Uterus (tissue), 4 donors: Measurements from ENCODE around the gene KCNJ18. TPM values are rescaled to one million over a fixed set of nuclear protein-coding genes. Genes with fewer than 3 reads are reported as not detected.
"Not testable (repeated sequence)": the region's sequence is repeated elsewhere in the genome, so short reads cannot be mapped to it uniquely, and the experiment has no call there.

Experiments used
- DNase-seq, 2 donors: peaks; one replicate each; pipeline ENCODE4 v3.0.0-alpha.2; 2019 to 2020
- H3K27ac ChIP-seq, 2 donors: fragments of 200-600 bp; sonication (generic); 1 replicate in 1 of 2; 2 replicates in 1 of 2; pipeline ENCODE4 v1.5.1; 2016 to 2018
- H3K27me3 ChIP-seq, 2 donors: fragments of 200-600 bp; sonication (generic); one replicate each; pipeline ENCODE4 v1.5.1; 2018 to 2019; ENCODE audit warnings: control low read depth in 1 of 2
- H3K36me3 ChIP-seq, 2 donors: fragments of 200-600 bp; sonication (generic); one replicate each; pipeline ENCODE4 v1.5.1; 2019; ENCODE audit warnings: control low read depth in 1 of 2
- H3K4me1 ChIP-seq, 2 donors: fragments of 200-600 bp; sonication (generic); one replicate each; pipeline ENCODE4 v1.5.1; 2018 to 2019; ENCODE audit warnings: control low read depth in 1 of 2
- H3K4me3 ChIP-seq, 2 donors: fragments of 200-600 bp; sonication (generic); 1 replicate in 1 of 2; 2 replicates in 1 of 2; pipeline ENCODE4 v1.5.1; 2018 to 2019; ENCODE audit warnings: mild to moderate bottlenecking in 1 of 2
- H3K9me3 ChIP-seq, 2 donors: fragments of 200-600 bp; sonication (generic); one replicate each; pipeline ENCODE4 v1.5.1; 2019; ENCODE audit warnings: control low read depth in 1 of 2
- POLR2A ChIP-seq, 2 donors: fragments of 450-650 bp; IDR thresholded peaks; one replicate each; pipeline ENCODE4 v1.6.1; 2016; ENCODE audit warnings: antibody characterized with exemption in 2 of 2, mild to moderate bottlenecking in 1 of 2, moderate library complexity in 1 of 2
- intact Hi-C: fragments of 100-400 bp; cut with DNase I; formaldehyde crosslinking; loops from one replicate; pipeline ENCODE4 v1.15.1; 2023; ENCODE audit warnings: low total_unique reads
- total RNA-seq, 4 donors: library from RNA; depleted of rRNA in 3 of 4; stranded (reverse); fragments of >200 nt in 3 of 4; gene quantifications; one replicate each; pipeline versions ENCODE4 v1.1.0 to v1.2.4, GENCODE V29; 2014 to 2023
- TF ChIP-seq, protein P1 (sequence below), 4 experiments: fragments of 200-600 bp in 2 of 4; fragments of 450-650 bp in 2 of 4; sonication (generic) in 2 of 4; IDR thresholded peaks; one replicate each; pipeline ENCODE4 v1.5.1; 2016 to 2019; ENCODE audit warnings: antibody characterized with exemption in 4 of 4, mild to moderate bottlenecking in 2 of 4, moderate library complexity in 1 of 4
- donor health status: DM: yes; HTN: yes; CAD: no.

The KCNJ18 gene
- total RNA-seq, 4 donors from 2014 or later, result not detected

DNA sequence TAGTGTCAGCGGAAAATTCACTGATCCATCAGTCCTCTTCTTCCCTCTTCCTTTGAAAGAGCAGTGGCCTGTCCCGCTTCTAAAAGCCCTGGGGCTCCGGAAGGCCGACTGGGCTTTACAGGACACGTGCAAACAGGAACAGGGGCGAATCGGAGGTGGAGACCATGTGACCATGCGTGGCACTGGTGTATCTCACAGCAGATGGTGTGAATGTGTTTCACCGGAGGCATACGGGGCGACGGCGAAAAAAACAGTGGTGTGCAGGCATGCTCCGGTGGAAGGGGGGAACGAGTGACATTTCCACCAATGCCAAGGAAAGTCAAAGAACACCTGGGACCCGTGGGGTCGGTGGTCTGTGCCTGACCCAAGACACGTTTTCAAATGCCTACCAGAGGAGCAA is 8.4 kb upstream of the KCNJ18 start:
- intact Hi-C loops, H3K36me3 ChIP-seq, DNase-seq, H3K4me1 ChIP-seq, H3K9me3 ChIP-seq, H3K4me3 ChIP-seq, H3K27me3 ChIP-seq, H3K27ac ChIP-seq: not testable (repeated sequence)

DNA sequence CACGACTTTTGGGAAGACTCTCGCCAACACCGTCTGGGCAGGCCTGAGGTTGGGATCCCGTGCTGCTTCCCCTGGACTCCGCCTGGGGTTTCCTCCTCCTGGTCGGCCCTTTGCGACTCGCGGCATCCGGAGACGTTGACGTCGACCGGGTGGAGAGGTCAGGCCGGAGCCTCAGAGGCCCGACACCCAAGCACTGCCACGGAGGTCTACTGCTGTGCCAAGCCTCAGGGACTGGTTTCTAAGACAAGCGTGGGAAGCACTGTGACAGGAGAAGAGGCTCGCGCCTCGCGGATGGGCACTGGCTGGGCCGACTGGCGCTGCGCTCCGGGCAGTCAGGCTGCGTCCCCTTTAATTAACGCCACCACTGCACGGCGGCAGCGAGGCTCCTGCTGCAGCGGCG is 7.9 kb upstream of the KCNJ18 start:
- DNase-seq, result not testable (repeated sequence)

DNA sequence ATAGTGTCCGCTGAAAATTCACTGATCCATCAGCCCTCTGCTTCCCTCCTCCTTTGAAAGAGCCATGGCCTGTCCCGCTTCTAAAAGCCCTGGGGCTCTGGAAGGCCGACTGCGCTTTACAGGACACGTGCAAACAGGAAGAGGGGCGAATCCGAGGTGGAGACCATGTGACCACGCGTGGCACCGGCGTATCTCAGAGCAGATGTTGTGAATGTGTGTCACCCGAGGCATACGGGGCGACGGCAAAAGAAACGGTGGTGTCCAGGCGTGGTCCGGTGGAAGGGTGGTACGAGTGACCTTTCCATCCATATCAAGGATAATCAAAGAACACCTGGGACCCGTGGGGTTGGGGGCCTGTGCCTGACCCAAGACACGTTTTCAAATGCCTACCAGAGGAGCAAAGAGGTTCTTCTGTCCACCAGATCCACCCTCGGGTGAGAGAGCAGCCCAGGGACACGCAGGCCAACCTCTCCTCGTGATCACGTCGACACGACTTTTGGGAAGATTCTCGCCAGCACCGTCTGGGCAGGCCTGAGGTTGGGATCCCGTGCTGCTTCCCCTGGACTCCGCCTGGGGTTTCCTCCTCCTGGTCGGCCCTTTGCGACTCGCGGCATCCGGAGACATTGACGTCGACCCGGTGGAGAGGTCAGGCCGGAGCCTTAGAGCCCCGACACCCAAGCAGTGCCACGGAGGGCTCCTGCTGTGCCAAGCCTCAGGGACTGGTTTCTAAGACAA is 7.1 kb upstream of the KCNJ18 start:
- DNase-seq, H3K4me1 ChIP-seq, H3K4me3 ChIP-seq, H3K27ac ChIP-seq, H3K36me3 ChIP-seq, intact Hi-C loops, H3K9me3 ChIP-seq, H3K27me3 ChIP-seq: not testable (repeated sequence)

More for the DNA sequence above, 7.9 kb upstream of the KCNJ18 start:
- H3K36me3 ChIP-seq, H3K27ac ChIP-seq, H3K4me3 ChIP-seq, intact Hi-C loops, H3K4me1 ChIP-seq, H3K9me3 ChIP-seq, H3K27me3 ChIP-seq: not testable (repeated sequence)

DNA sequence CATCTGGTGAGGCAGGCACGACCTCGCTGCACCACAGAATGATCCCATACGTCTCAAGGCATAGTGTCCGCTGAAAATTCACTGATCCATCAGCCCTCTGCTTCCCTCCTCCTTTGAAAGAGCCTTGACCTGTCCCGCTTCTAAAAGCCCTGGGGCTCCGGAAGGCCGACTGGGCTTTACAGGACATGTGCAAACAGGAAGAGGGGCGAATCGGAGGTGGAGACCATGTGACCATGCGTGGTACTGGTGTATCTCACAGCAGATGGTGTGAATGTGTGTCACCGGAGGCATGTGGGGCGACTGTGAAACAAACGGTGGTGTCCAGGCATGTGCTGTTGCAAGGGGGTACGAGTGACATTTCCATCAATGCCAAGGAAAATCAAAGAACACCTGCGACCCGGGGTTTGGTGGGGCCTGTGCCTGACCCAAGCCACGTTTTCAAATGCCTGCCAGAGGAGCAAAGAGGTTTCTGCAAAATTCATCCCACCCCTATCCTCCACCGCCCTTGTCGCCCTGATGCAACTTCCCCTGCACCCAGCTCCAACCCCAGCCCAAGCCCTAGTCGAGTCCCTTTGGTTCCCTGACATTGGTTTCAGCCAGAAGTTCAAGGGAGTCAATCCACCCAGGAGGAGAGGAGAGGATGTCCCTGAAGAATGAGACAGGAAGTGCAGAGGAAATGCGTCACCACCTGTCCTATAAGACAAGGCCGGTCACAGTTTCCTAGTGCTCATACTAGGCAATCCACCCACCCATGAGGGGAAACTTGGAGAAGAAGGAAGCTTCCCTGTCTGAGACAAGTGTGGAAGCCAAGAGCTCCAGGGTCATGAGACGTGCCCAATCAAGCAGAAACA is 5.9 kb upstream of the KCNJ18 start:
- Histone ChIP-seq H3K27ac (no peak overlapping the region), H3K4me3 (no peak overlapping the region), H3K36me3 (no peaks in the 10 kb centered on the region), H3K27me3 (no peaks in the 10 kb centered on the region), H3K4me1 (no peaks in the 10 kb centered on the region), H3K9me3 (no peaks in the 10 kb centered on the region)
- TF ChIP-seq, protein P1, sequence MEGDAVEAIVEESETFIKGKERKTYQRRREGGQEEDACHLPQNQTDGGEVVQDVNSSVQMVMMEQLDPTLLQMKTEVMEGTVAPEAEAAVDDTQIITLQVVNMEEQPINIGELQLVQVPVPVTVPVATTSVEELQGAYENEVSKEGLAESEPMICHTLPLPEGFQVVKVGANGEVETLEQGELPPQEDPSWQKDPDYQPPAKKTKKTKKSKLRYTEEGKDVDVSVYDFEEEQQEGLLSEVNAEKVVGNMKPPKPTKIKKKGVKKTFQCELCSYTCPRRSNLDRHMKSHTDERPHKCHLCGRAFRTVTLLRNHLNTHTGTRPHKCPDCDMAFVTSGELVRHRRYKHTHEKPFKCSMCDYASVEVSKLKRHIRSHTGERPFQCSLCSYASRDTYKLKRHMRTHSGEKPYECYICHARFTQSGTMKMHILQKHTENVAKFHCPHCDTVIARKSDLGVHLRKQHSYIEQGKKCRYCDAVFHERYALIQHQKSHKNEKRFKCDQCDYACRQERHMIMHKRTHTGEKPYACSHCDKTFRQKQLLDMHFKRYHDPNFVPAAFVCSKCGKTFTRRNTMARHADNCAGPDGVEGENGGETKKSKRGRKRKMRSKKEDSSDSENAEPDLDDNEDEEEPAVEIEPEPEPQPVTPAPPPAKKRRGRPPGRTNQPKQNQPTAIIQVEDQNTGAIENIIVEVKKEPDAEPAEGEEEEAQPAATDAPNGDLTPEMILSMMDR (IDR thresholded peaks at IDR 0.05), result no peak
- TF ChIP-seq POLR2A (IDR thresholded peaks at IDR 0.05), result no peak
- intact Hi-C loops, result no loop called here
- DNase-seq, result no peak

DNA sequence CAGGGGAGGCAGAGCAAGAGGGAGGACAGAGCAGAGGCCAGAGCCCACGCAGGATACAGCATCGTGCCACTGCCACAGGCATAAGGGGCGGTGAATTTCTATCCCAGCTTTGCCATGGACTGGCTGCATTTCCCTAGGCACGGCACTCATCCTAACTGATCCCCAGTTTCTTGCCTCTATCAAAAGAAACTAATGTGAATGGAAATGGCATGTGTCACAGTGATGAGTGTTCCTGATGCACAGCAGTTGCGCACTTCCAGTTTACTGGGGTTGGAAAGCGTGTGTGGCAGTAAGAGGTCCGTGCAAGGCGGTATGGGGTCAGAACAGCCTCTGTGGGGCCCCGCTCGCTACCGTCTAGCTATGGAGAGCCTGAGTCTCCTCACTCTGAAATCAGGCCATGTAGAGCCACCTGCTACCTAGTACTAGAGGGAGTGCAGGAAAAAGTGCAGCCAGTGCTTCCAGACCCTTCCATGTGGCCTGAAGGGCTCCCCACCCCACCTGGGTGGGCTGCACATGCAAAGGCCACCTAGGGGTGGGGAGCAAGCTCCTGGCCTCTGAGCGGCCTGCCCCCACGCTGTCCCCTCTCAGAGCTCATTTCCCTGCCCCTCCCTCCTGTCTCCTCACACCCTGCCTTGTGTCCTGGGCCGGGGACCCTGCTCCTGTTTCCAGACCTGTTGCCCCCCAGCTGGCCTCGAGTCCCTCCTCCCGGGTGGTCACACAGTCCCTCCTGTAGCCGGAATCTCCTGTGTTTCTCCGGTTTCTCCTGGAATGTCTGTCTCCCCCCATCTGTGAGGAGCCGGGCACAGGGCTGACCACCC is 5.0 kb upstream of the KCNJ18 start:
- TF ChIP-seq, protein P1 (IDR thresholded peaks at IDR 0.05), result no peak
- no peak for TF ChIP-seq POLR2A (IDR thresholded peaks at IDR 0.05)
- intact Hi-C loops, result no loop called here

DNA sequence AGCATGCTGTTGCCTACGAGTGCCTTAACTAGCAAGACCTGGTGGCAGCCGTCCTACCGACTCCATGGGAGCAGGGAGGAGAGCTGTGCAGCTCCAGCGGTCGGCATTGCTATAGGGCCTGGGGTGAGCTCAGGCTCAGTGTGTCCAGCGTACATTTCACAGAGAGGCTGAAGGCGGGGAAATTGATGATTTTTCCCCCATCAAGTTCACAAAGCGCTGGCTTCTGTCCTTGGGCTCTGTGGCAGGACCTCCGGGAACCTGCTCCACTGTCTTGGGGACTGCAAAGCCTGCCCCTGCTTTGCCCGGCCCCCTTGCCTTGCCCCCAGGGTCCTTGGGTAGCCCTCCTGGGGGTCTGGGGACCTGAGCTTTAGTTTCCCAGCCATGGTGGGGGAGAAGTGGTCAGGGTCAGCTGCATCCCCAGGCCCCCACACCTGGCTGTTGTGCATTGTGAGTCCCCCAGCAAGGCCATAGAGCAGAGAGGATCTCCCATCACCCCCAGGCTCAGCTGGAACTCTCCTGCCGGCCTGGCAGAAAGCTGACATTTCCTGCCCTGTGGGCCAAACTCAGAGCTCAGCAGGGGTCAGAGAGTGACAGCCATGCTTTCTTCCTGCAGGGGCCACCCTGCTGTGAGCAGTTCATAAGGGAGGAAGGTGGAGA is 3.9 kb upstream of the KCNJ18 start:
- Histone ChIP-seq H3K27me3 (no peaks in the 10 kb centered on the region), H3K4me1 (no peaks in the 10 kb centered on the region), H3K27ac (no peak overlapping the region), H3K36me3 (no peaks in the 10 kb centered on the region), H3K4me3 (no peak overlapping the region), H3K9me3 (no peaks in the 10 kb centered on the region)
- intact Hi-C loops, result no loop called here
- no peak for DNase-seq
- no peak for TF ChIP-seq POLR2A (IDR thresholded peaks at IDR 0.05)
- TF ChIP-seq, protein P1 (IDR thresholded peaks at IDR 0.05), result no peak

More for the DNA sequence above, 5.0 kb upstream of the KCNJ18 start:
- no peak overlapping the region for H3K4me3 ChIP-seq
- no peaks in the 10 kb centered on the region for H3K4me1 ChIP-seq
- DNase-seq, result no peak
- no peaks in the 10 kb centered on the region for H3K9me3 ChIP-seq
- no peak overlapping the region for H3K27ac ChIP-seq
- no peaks in the 10 kb centered on the region for H3K27me3 ChIP-seq
- no peaks in the 10 kb centered on the region for H3K36me3 ChIP-seq
